ENCODE results near the gene ATP5F1D. TPM values are rescaled to one million over a fixed set of nuclear protein-coding genes. Genes with fewer than 3 reads are reported as not detected.

Gene ATP5F1D
- total and polyA plus RNA-seq, 5 donors from 2014 or later: 124 to 236 (median 220) TPM

GRCh38 chr19:1280636-1281568 is 39.4 kb downstream of the ATP5F1D start:
- peaks cover 7% of the 10 kb centered on the region for H3K36me3 Mint-ChIP-seq
- Histone ChIP-seq H3K36me3 (ENCODE audit: control insufficient read depth, insufficient read depth, low read length) (peaks cover 5% of the 10 kb centered on the region), H3K4me1 (ENCODE audit: control insufficient read depth, insufficient read depth, low read length, poor library complexity, severe bottlenecking) (peaks cover 15% of the 10 kb centered on the region), H3K27ac (ENCODE audit: insufficient read depth, low read length, poor library complexity, severe bottlenecking) (no peak overlapping the region), H3K27me3 (ENCODE audit: control insufficient read depth, insufficient read depth, low read length) (peaks cover 3% of the 10 kb centered on the region), H3K4me3 (ENCODE audit: low read depth, low read length) (no peak overlapping the region), H3K9me3 (ENCODE audit: control insufficient read depth in 2 of 2, low read length in 2 of 2) (no peaks in the 10 kb centered on the region)
- peaks cover 25% of the 10 kb centered on the region for H3K27me3 Mint-ChIP-seq
- peaks cover 0 to 2% (median 0%) of the 10 kb centered on the region in 7 donors for H3K9me3 Mint-ChIP-seq
- DNase-seq (no peak), ATAC-seq (ENCODE audit: low read depth in 2 of 2) (no peak)
- peak overlapping the region in 1 of 4 donors; percentile 79 for H3K4me3 Mint-ChIP-seq
- H3K27ac Mint-ChIP-seq: no peak overlapping the region
- peaks cover 0 to 22% (median 12%) of the 10 kb centered on the region in 4 donors for H3K4me1 Mint-ChIP-seq

- H3K27ac Mint-ChIP-seq: no peak overlapping the region
- H3K27me3 ChIP-seq (ENCODE audit: control insufficient read depth, insufficient read depth, low read length): peaks cover 3% of the 10 kb centered on the region
- H3K27ac ChIP-seq (ENCODE audit: insufficient read depth, low read length, poor library complexity, severe bottlenecking): no peak overlapping the region
- H3K36me3 Mint-ChIP-seq: peaks cover 7% of the 10 kb centered on the region
- ATAC-seq (ENCODE audit: low read depth in 2 of 2) (no peak), DNase-seq (no peak)
- peaks cover 5% of the 10 kb centered on the region for H3K36me3 ChIP-seq (ENCODE audit: control insufficient read depth, insufficient read depth, low read length)
- no peaks in the 10 kb centered on the region for H3K9me3 ChIP-seq (ENCODE audit: control insufficient read depth in 2 of 2, low read length in 2 of 2)
- no peak overlapping the region for H3K4me3 Mint-ChIP-seq
- peaks cover 25% of the 10 kb centered on the region for H3K27me3 Mint-ChIP-seq
- H3K9me3 Mint-ChIP-seq: peaks cover 0 to 2% (median 0%) of the 10 kb centered on the region in 7 donors
- no peak overlapping the region for H3K4me3 ChIP-seq (ENCODE audit: low read depth, low read length)
- H3K4me1 Mint-ChIP-seq: peaks cover 0 to 22% (median 10%) of the 10 kb centered on the region in 4 donors
- peaks cover 11% of the 10 kb centered on the region for H3K4me1 ChIP-seq (ENCODE audit: control insufficient read depth, insufficient read depth, low read length, poor library complexity, severe bottlenecking)
These were observed 40.2 kb downstream of the ATP5F1D start for GRCh38 chr19:1281569-1282287.

- ATAC-seq (ENCODE audit: low read depth in 2 of 2): no peak
These were observed 41.1 kb downstream of the ATP5F1D start for GRCh38 chr19:1282588-1283206.

GRCh38 chr19:1283207-1283916 is 41.8 kb downstream of the ATP5F1D start:
- DNase-seq (no peak), ATAC-seq (ENCODE audit: low read depth in 2 of 2) (no peak)

More at GRCh38 chr19:1282588-1283206, 41.1 kb downstream of the ATP5F1D start:
- H3K36me3 Mint-ChIP-seq: peaks cover 7% of the 10 kb centered on the region
- Histone ChIP-seq H3K4me3 (ENCODE audit: low read depth, low read length) (no peak overlapping the region), H3K9me3 (ENCODE audit: control insufficient read depth in 2 of 2, low read length in 2 of 2) (no peaks in the 10 kb centered on the region), H3K36me3 (ENCODE audit: control insufficient read depth, insufficient read depth, low read length) (peaks cover 5% of the 10 kb centered on the region), H3K4me1 (ENCODE audit: control insufficient read depth, insufficient read depth, low read length, poor library complexity, severe bottlenecking) (peaks cover 8% of the 10 kb centered on the region), H3K27me3 (ENCODE audit: control insufficient read depth, insufficient read depth, low read length) (peaks cover 3% of the 10 kb centered on the region), H3K27ac (ENCODE audit: insufficient read depth, low read length, poor library complexity, severe bottlenecking) (no peak overlapping the region)
- peaks cover 25% of the 10 kb centered on the region for H3K27me3 Mint-ChIP-seq
- H3K4me3 Mint-ChIP-seq: peak overlapping the region in 1 of 4 donors; percentile 47
- no peak for DNase-seq
- H3K4me1 Mint-ChIP-seq: peaks cover 0 to 19% (median 8%) of the 10 kb centered on the region in 4 donors
- H3K27ac Mint-ChIP-seq: peak overlapping the region in 1 of 3 donors; percentile 56
- peaks cover 0 to 2% (median 0%) of the 10 kb centered on the region in 7 donors for H3K9me3 Mint-ChIP-seq

GRCh38 chr19:1283917-1284292 is 42.4 kb downstream of the ATP5F1D start:
- peak overlapping the region in 1 of 4 donors; percentile 29 for H3K4me3 Mint-ChIP-seq

More at GRCh38 chr19:1283207-1283916, 41.8 kb downstream of the ATP5F1D start:
- peak overlapping the region in 1 of 3 donors; percentile 56 for H3K27ac Mint-ChIP-seq
- Histone ChIP-seq H3K27ac (ENCODE audit: insufficient read depth, low read length, poor library complexity, severe bottlenecking) (no peak overlapping the region), H3K4me1 (ENCODE audit: control insufficient read depth, insufficient read depth, low read length, poor library complexity, severe bottlenecking) (peaks cover 8% of the 10 kb centered on the region), H3K36me3 (ENCODE audit: control insufficient read depth, insufficient read depth, low read length) (peaks cover 5% of the 10 kb centered on the region), H3K27me3 (ENCODE audit: control insufficient read depth, insufficient read depth, low read length) (peaks cover 3% of the 10 kb centered on the region), H3K9me3 (ENCODE audit: control insufficient read depth in 2 of 2, low read length in 2 of 2) (no peaks in the 10 kb centered on the region), H3K4me3 (ENCODE audit: low read depth, low read length) (no peak overlapping the region)
- H3K9me3 Mint-ChIP-seq: peaks cover 0 to 2% (median 0%) of the 10 kb centered on the region in 7 donors
- peaks cover 0 to 15% (median 8%) of the 10 kb centered on the region in 4 donors for H3K4me1 Mint-ChIP-seq
- H3K27me3 Mint-ChIP-seq: peaks cover 25% of the 10 kb centered on the region
- peaks cover 7% of the 10 kb centered on the region for H3K36me3 Mint-ChIP-seq
- peak overlapping the region in 1 of 4 donors; percentile 47 for H3K4me3 Mint-ChIP-seq

GRCh38 chr19:1284293-1284978 is 42.9 kb downstream of the ATP5F1D start:
- Mint-ChIP-seq H3K4me3 (peak overlapping the region; percentile 29 to 89 (median 48)), H3K36me3 (peaks cover 7% of the 10 kb centered on the region), H3K27me3 (peaks cover 25% of the 10 kb centered on the region), H3K27ac (no peak overlapping the region), H3K9me3 (peaks cover 0 to 2% (median 0%) of the 10 kb centered on the region in 7 donors), H3K4me1 (peaks cover 0 to 15% (median 7%) of the 10 kb centered on the region in 4 donors)
- Histone ChIP-seq H3K27me3 (ENCODE audit: control insufficient read depth, insufficient read depth, low read length) (peaks cover 3% of the 10 kb centered on the region), H3K4me1 (ENCODE audit: control insufficient read depth, insufficient read depth, low read length, poor library complexity, severe bottlenecking) (peaks cover 7% of the 10 kb centered on the region), H3K9me3 (ENCODE audit: control insufficient read depth in 2 of 2, low read length in 2 of 2) (no peaks in the 10 kb centered on the region), H3K36me3 (ENCODE audit: control insufficient read depth, insufficient read depth, low read length) (no peaks in the 10 kb centered on the region), H3K27ac (ENCODE audit: insufficient read depth, low read length, poor library complexity, severe bottlenecking) (no peak overlapping the region), H3K4me3 (ENCODE audit: low read depth, low read length) (no peak overlapping the region)
- ATAC-seq (ENCODE audit: low read depth in 2 of 2): no peak
- no peak for DNase-seq

More at GRCh38 chr19:1283917-1284292, 42.4 kb downstream of the ATP5F1D start:
- Mint-ChIP-seq H3K27me3 (peaks cover 25% of the 10 kb centered on the region), H3K27ac (no peak overlapping the region), H3K9me3 (peaks cover 0 to 2% (median 0%) of the 10 kb centered on the region in 7 donors), H3K4me1 (peaks cover 0 to 15% (median 8%) of the 10 kb centered on the region in 4 donors), H3K36me3 (peaks cover 7% of the 10 kb centered on the region)
- ATAC-seq (ENCODE audit: low read depth in 2 of 2) (no peak), DNase-seq (no peak)
- Histone ChIP-seq H3K4me1 (ENCODE audit: control insufficient read depth, insufficient read depth, low read length, poor library complexity, severe bottlenecking) (peaks cover 8% of the 10 kb centered on the region), H3K4me3 (ENCODE audit: low read depth, low read length) (no peak overlapping the region), H3K9me3 (ENCODE audit: control insufficient read depth in 2 of 2, low read length in 2 of 2) (no peaks in the 10 kb centered on the region), H3K36me3 (ENCODE audit: control insufficient read depth, insufficient read depth, low read length) (peaks cover 3% of the 10 kb centered on the region), H3K27ac (ENCODE audit: insufficient read depth, low read length, poor library complexity, severe bottlenecking) (no peak overlapping the region), H3K27me3 (ENCODE audit: control insufficient read depth, insufficient read depth, low read length) (peaks cover 3% of the 10 kb centered on the region)

All from CD4-positive, CD25-positive, alpha-beta regulatory T cell (primary cell).